IMR-90 (cell line): Measurements from ENCODE around the gene PTPRN2. TPM values are rescaled to one million over a fixed set of nuclear protein-coding genes. Genes with fewer than 3 reads are reported as not detected.

Experiments used
- ATAC-seq: fragments of 200-7000 bp; cut with Tn5 transposase; 2 replicates; pipeline ENCODE4 v1.9.1; 2020; ENCODE audit warnings: low read depth, mild to moderate bottlenecking, moderate library complexity
- BruUV-seq: library from RNA; stranded (reverse); fragments of 400-500 nt; replicated peaks from 2 replicates; lab custom pipeline; 2021; lab: Mats Ljungman, UMichigan
- CTCF ChIA-PET: fragments of 300-600 bp; formaldehyde crosslinking; extraction: SDS; loops from one replicate; lab custom pipeline; 2021; ENCODE audit warnings: antibody characterized with exemption; lab: Yijun Ruan, JAX
- POLR2A ChIA-PET: fragments of 300-600 bp; sonication (Branson Sonifier 250); formaldehyde crosslinking; loops from one replicate; lab custom pipeline; 2022; ENCODE audit warnings: antibody characterized with exemption; ENCODE audit not compliant: unreplicated experiment; lab: Charles Lee
- DNase-seq: peaks from one replicate; pipeline ENCODE4 v3.0.0; 2013
- H2AFZ ChIP-seq: replicated peaks from 2 replicates; pipeline ENCODE3; 2013; ENCODE audit warnings: low read length, mild to moderate bottlenecking; ENCODE audit not compliant: poor library complexity
- H2AK5ac ChIP-seq: 2 replicates; pipeline ENCODE4 v1.6.1; 2013; ENCODE audit warnings: low read depth, low read length, inconsistent platforms
- H2AK9ac ChIP-seq: replicated peaks from 2 replicates; pipeline ENCODE3; 2013; ENCODE audit warnings: mild to moderate bottlenecking, low read depth, low read length, moderate library complexity; ENCODE audit not compliant: poor library complexity
- H2BK120ac ChIP-seq: 2 replicates; pipeline ENCODE4 v1.6.1; 2013; ENCODE audit warnings: low read depth, low read length, inconsistent platforms
- H2BK15ac ChIP-seq: 3 replicates; pipeline ENCODE4 v1.6.1; 2013; ENCODE audit warnings: low read depth, low read length, inconsistent platforms
- H2BK20ac ChIP-seq: 2 replicates; pipeline ENCODE4 v1.6.1; 2013; ENCODE audit warnings: low read depth, mild to moderate bottlenecking, inconsistent platforms, low read length, moderate library complexity
- H2BK5ac ChIP-seq: 2 replicates; pipeline ENCODE4 v1.6.1; 2013; ENCODE audit warnings: mild to moderate bottlenecking, low read depth, low read length, inconsistent platforms; ENCODE audit not compliant: poor library complexity, severe bottlenecking
- H3K14ac ChIP-seq: replicated peaks from 2 replicates; pipeline ENCODE4 v1.6.1; 2013; ENCODE audit warnings: low read depth, low read length, inconsistent platforms
- H3K18ac ChIP-seq: 2 replicates; pipeline ENCODE4 v1.6.1; 2013; ENCODE audit warnings: low read depth, low read length, control low read depth
- H3K23ac ChIP-seq: 2 replicates; pipeline ENCODE4 v1.6.1; 2013; ENCODE audit warnings: low read depth, low read length, inconsistent platforms
- H3K27ac ChIP-seq: 2 replicates; pipeline ENCODE4 v1.5.1; 2013; ENCODE audit warnings: mild to moderate bottlenecking, control low read depth, low read length; ENCODE audit not compliant: insufficient read depth
- H3K27me3 ChIP-seq: 2 replicates; pipeline ENCODE4 v1.6.1; 2013; ENCODE audit warnings: low read length; ENCODE audit not compliant: control insufficient read depth, insufficient read depth
- H3K36me3 ChIP-seq: 2 replicates; pipeline ENCODE4 v1.6.1; 2013; ENCODE audit warnings: low read length, mixed read lengths; ENCODE audit not compliant: control insufficient read depth, insufficient read depth
- H3K4ac ChIP-seq: 2 replicates; pipeline ENCODE4 v1.6.1; 2013; ENCODE audit warnings: low read depth, low read length, inconsistent platforms
- H3K4me1 ChIP-seq: 2 replicates; pipeline ENCODE4 v1.6.1; 2013; ENCODE audit warnings: low read length, mixed read lengths; ENCODE audit not compliant: control insufficient read depth, insufficient read depth
- H3K4me2 ChIP-seq: 2 replicates; pipeline ENCODE4 v1.6.1; 2013; ENCODE audit warnings: low read depth, mild to moderate bottlenecking, control low read depth, low read length, moderate library complexity
- H3K4me3 ChIP-seq: 2 replicates; pipeline ENCODE4 v1.5.1; 2013; ENCODE audit warnings: low read depth, mild to moderate bottlenecking, control low read depth, low read length, moderate library complexity; ENCODE audit not compliant: insufficient read depth
- H3K56ac ChIP-seq: 2 replicates; pipeline ENCODE4 v1.6.1; 2013; ENCODE audit warnings: low read length, inconsistent platforms; ENCODE audit not compliant: insufficient read depth; ENCODE audit errors: extremely low read depth
- H3K79me1 ChIP-seq, 2 experiments: 2 replicates each; pipeline ENCODE4 v1.6.1; 2013; ENCODE audit warnings: low read length in 2 of 2, inconsistent platforms in 1 of 2, low read depth in 1 of 2
- H3K9ac ChIP-seq: 2 replicates; pipeline ENCODE4 v1.6.1; 2013; ENCODE audit warnings: low read depth, low read length, control low read depth
- H3K9me1 ChIP-seq: 2 replicates; pipeline ENCODE4 v1.6.1; 2013; ENCODE audit warnings: low read length, inconsistent platforms; ENCODE audit not compliant: insufficient read depth
- H3K9me3 ChIP-seq: 2 replicates; pipeline ENCODE4 v1.6.1; 2013; ENCODE audit warnings: low read length; ENCODE audit not compliant: control insufficient read depth, insufficient read depth
- H4K20me1 ChIP-seq: 2 replicates; pipeline ENCODE4 v1.6.1; 2013; ENCODE audit warnings: low read length, inconsistent platforms; ENCODE audit not compliant: insufficient read depth
- H4K5ac ChIP-seq: 2 replicates; pipeline ENCODE4 v1.6.1; 2013; ENCODE audit warnings: mild to moderate bottlenecking, low read depth, low read length, control low read depth
- H4K8ac ChIP-seq, 2 experiments: 2 replicates each; pipeline ENCODE4 v1.6.1; 2013; ENCODE audit warnings: low read depth in 2 of 2, low read length in 2 of 2, control low read depth in 1 of 2, inconsistent platforms in 1 of 2
- H4K91ac ChIP-seq: 2 replicates; pipeline ENCODE4 v1.6.1; 2013; ENCODE audit warnings: low read depth, low read length, inconsistent platforms; ENCODE audit not compliant: insufficient read depth
- BHLHE40 ChIP-seq: fragments of 150-350 bp; IDR thresholded peaks from 2 replicates; pipeline ENCODE4 v1.6.1; 2016; ENCODE audit warnings: mild to moderate bottlenecking, low read depth, low read length
- CEBPB ChIP-seq: IDR thresholded peaks from 2 replicates; pipeline ENCODE4 v1.6.1; 2012; ENCODE audit warnings: low read depth, low read length, improper control_type of control experiment
- CHD1 ChIP-seq: IDR thresholded peaks from 2 replicates; pipeline ENCODE4 v1.6.1; 2012; ENCODE audit warnings: low read depth, low read length, improper control_type of control experiment
- FOS ChIP-seq: fragments of 150-350 bp; IDR thresholded peaks from 2 replicates; pipeline ENCODE4 v1.6.1; 2016; ENCODE audit warnings: low read depth, low read length
- MAFK ChIP-seq: IDR thresholded peaks from 2 replicates; pipeline ENCODE4 v1.6.1; 2012; ENCODE audit warnings: low read depth, low read length, improper control_type of control experiment
- MAZ ChIP-seq: IDR thresholded peaks from 2 replicates; pipeline ENCODE4 v1.6.1; 2012; ENCODE audit warnings: low read depth, mild to moderate bottlenecking, low read length, improper control_type of control experiment, moderate library complexity, borderline replicate concordance
- MXI1 ChIP-seq: IDR thresholded peaks from 2 replicates; pipeline ENCODE4 v1.6.1; 2012; ENCODE audit warnings: low read depth, mild to moderate bottlenecking, low read length, moderate library complexity, borderline replicate concordance
- NFE2L2 ChIP-seq: fragments of 150-350 bp; IDR thresholded peaks from 2 replicates; pipeline ENCODE4 v1.6.1; 2016; ENCODE audit warnings: low read depth, mild to moderate bottlenecking, low read length
- POLR2A ChIP-seq: IDR thresholded peaks from 2 replicates; pipeline ENCODE4 v1.6.1; 2012; ENCODE audit warnings: mild to moderate bottlenecking, low read depth, low read length
- RCOR1 ChIP-seq: IDR thresholded peaks from 2 replicates; pipeline ENCODE4 v1.6.1; 2012; ENCODE audit warnings: mild to moderate bottlenecking, low read length, improper control_type of control experiment; ENCODE audit not compliant: insufficient replicate concordance
- RFX5 ChIP-seq: IDR thresholded peaks from 2 replicates; pipeline ENCODE4 v1.8.0; 2012; ENCODE audit warnings: low read depth, mild to moderate bottlenecking, low read length, moderate library complexity
- SMC3 ChIP-seq: fragments of 150-350 bp; IDR thresholded peaks from 2 replicates; pipeline ENCODE4 v1.6.1; 2016; ENCODE audit warnings: low read depth, mild to moderate bottlenecking, antibody characterized with exemption, low read length, moderate library complexity
- WGBS, 2 experiments: methylation state at CpG; one replicate each; pipeline versions ENCODE4 v1.1.5 to v1.1.7; 2013; ENCODE audit warnings: missing lambda C conversion rate in 2 of 2; ENCODE audit not compliant: insufficient read length in 1 of 2; ENCODE audit errors: extremely low coverage in 2 of 2; 5-methylcytosine and 5-hydroxymethylcytosine counted together
- dilution Hi-C: fragments of 300-500 bp; cut with HindIII; formaldehyde crosslinking; loops from one replicate; pipeline ENCODE4 v1.14.3; 2018; ENCODE audit warnings: low sequenced_read_pairs; ENCODE audit not compliant: unreplicated experiment
- in situ Hi-C: fragments of 300-500 bp; cut with MboI; formaldehyde crosslinking; loops from 3 replicates; pipeline ENCODE4 v1.14.3; 2019; ENCODE audit warnings: low sequenced_read_pairs, inconsistent platforms, mixed read lengths
- intact Hi-C: fragments of 100-400 bp; cut with micrococcal nuclease; formaldehyde crosslinking; loops from 2 replicates; pipeline ENCODE4 v1.10.0; 2022
- polyA plus RNA-seq, 3 experiments: library from polyadenylated mRNA; depleted of rRNA; stranded (reverse); fragments of >200 nt; gene quantifications; 2 replicates each; pipeline ENCODE4 v1.2.3, GENCODE V29; 2012; ENCODE audit warnings: low replicate concordance in 1 of 3
- total RNA-seq: library from RNA; depleted of rRNA; stranded (reverse); fragments of >200 nt; gene quantifications from 2 replicates; pipeline ENCODE4 v1.2.3, GENCODE V29; 2012
- TF ChIP-seq, protein P1 (sequence below): conservative IDR thresholded peaks from 2 replicates; pipeline ENCODE4 v1.5.1; 2012; ENCODE audit warnings: mild to moderate bottlenecking, low read depth, low read length, improper control_type of control experiment
- TF ChIP-seq, protein P2 (sequence below): fragments of 150-350 bp; IDR thresholded peaks from 2 replicates; pipeline ENCODE4 v1.6.1; 2016; ENCODE audit warnings: low read depth, mild to moderate bottlenecking, low read length, moderate library complexity, borderline replicate concordance
- TF ChIP-seq, protein P3 (sequence below): fragments of 150-350 bp; IDR thresholded peaks from 2 replicates; pipeline ENCODE4 v1.6.1; 2017; ENCODE audit warnings: mild to moderate bottlenecking, antibody characterized with exemption, low read length, low read depth

The PTPRN2 gene
- total and polyA plus RNA-seq, 2 of the 4 experiments (the other 2 are of a cell fraction) = 0.03 TPM; not detected in 1

DNA sequence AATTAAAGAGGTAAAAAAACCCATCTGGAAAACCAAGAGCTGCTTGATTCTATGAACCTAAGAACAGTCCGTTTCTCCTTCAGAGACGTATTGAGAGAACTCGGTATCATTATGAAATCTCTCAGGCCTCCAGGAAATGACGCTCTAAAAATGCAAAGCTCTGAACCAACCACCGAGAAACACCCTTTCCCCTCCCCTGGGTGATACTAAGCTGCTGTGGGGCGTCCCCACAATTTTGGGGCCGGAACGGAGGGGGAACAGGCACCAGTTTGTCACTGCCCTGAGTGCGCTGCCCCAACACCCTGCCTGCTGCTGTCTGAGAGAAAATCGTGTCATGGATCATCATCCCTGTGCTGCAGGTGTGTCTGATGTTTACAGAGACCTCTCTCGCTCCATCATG, 741.4 kb downstream of the PTPRN2 start:
- Histone ChIP-seq H2BK5ac (no peak overlapping the region), H3K18ac (no peak overlapping the region), H3K14ac (no peak overlapping the region), H3K56ac (no peak overlapping the region), H2AK5ac (no peak overlapping the region), H3K79me1 (no peaks in the 10 kb centered on the region), H2BK120ac (no peak overlapping the region), H3K4me3 (no peak overlapping the region), H3K4me2 (no peak overlapping the region), H3K36me3 (no peaks in the 10 kb centered on the region), H2BK20ac (no peak overlapping the region), H3K9ac (no peak overlapping the region), H3K9me3 (peaks cover 51% of the 10 kb centered on the region), H4K8ac (no peak overlapping the region), H4K20me1 (no peaks in the 10 kb centered on the region), H3K27ac (no peak overlapping the region), H3K4ac (no peak overlapping the region), H3K4me1 (no peaks in the 10 kb centered on the region), H3K23ac (no peak overlapping the region), H4K91ac (no peak overlapping the region), H2AK9ac (no peak overlapping the region), H3K27me3 (no peaks in the 10 kb centered on the region), H2AFZ (no peak overlapping the region), H4K5ac (no peak overlapping the region), H3K9me1 (no peaks in the 10 kb centered on the region), H2BK15ac (no peak overlapping the region)
- no peak for TF ChIP-seq NFE2L2
- TF ChIP-seq, protein P1, sequence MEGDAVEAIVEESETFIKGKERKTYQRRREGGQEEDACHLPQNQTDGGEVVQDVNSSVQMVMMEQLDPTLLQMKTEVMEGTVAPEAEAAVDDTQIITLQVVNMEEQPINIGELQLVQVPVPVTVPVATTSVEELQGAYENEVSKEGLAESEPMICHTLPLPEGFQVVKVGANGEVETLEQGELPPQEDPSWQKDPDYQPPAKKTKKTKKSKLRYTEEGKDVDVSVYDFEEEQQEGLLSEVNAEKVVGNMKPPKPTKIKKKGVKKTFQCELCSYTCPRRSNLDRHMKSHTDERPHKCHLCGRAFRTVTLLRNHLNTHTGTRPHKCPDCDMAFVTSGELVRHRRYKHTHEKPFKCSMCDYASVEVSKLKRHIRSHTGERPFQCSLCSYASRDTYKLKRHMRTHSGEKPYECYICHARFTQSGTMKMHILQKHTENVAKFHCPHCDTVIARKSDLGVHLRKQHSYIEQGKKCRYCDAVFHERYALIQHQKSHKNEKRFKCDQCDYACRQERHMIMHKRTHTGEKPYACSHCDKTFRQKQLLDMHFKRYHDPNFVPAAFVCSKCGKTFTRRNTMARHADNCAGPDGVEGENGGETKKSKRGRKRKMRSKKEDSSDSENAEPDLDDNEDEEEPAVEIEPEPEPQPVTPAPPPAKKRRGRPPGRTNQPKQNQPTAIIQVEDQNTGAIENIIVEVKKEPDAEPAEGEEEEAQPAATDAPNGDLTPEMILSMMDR = no peak
- TF ChIP-seq SMC3 = no peak
- no peak for TF ChIP-seq BHLHE40
- TF ChIP-seq FOS = no peak
- no peak for TF ChIP-seq MAZ
- no peak for TF ChIP-seq POLR2A
- no peak for TF ChIP-seq CEBPB
- TF ChIP-seq RFX5 = no peak
- TF ChIP-seq, protein P2, sequence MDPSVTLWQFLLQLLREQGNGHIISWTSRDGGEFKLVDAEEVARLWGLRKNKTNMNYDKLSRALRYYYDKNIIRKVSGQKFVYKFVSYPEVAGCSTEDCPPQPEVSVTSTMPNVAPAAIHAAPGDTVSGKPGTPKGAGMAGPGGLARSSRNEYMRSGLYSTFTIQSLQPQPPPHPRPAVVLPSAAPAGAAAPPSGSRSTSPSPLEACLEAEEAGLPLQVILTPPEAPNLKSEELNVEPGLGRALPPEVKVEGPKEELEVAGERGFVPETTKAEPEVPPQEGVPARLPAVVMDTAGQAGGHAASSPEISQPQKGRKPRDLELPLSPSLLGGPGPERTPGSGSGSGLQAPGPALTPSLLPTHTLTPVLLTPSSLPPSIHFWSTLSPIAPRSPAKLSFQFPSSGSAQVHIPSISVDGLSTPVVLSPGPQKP = no peak
- no peak for TF ChIP-seq RCOR1
- TF ChIP-seq, protein P3, sequence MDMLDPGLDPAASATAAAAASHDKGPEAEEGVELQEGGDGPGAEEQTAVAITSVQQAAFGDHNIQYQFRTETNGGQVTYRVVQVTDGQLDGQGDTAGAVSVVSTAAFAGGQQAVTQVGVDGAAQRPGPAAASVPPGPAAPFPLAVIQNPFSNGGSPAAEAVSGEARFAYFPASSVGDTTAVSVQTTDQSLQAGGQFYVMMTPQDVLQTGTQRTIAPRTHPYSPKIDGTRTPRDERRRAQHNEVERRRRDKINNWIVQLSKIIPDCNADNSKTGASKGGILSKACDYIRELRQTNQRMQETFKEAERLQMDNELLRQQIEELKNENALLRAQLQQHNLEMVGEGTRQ = no peak
- no peak for TF ChIP-seq MXI1
- no peak for TF ChIP-seq MAFK
- TF ChIP-seq CHD1 = no peak
- POLR2A ChIA-PET = no interaction called here
- WGBS, 2 experiments = 49% methylated on average over 3 of the region's 11 CpGs; no CpG with 5 or more reads in 1 of the 2 experiments
- CTCF ChIA-PET = no interaction called here
- ATAC-seq (no peak), DNase-seq (no peak)
- in situ Hi-C loops = no loop called here
- dilution Hi-C loops = no loop called here
- no TSS peak for BruUV-seq
- intact Hi-C loops = no loop called here
